ENCODE results near the gene TCF7L1.
"Not testable (repeated sequence)": the region's sequence is repeated elsewhere in the genome, so short reads cannot be mapped to it uniquely, and the experiment has no call there.

The TCF7L1 gene

GRCh38 chr2:85327822-85328617 is 194.8 kb downstream of the TCF7L1 start, which contains the start of gene TGOLN2:
TGOLN2 (minus strand) TSS chr2:85327989; CDS start chr2:85327962, 27 bp downstream.
- ATAC-seq (peak; percentile 91), DNase-seq (ENCODE audit: low spot score in 2 of 2) (peak; percentile 88 to 94)
- Mint-ChIP-seq H3K4me1 (peaks cover 59% of the 10 kb centered on the region), H3K36me3 (peaks cover 59% of the 10 kb centered on the region), H3K27ac (peak within 1 kb of the TSS; percentile 96), H3K4me3 (peak within 1 kb of the TSS; percentile 99), H3K9me3 (no peaks in the 10 kb centered on the region)

- Mint-ChIP-seq H3K36me3 (peaks cover 47% of the 10 kb centered on the region), H3K9me3 (no peaks in the 10 kb centered on the region), H3K4me3 (peak overlapping the region; percentile 99), H3K27ac (peak overlapping the region; percentile 96), H3K4me1 (peaks cover 47% of the 10 kb centered on the region)
- no peak for DNase-seq (ENCODE audit: low spot score in 2 of 2)
- no peak for ATAC-seq
Measured at GRCh38 chr2:85329181-85329651, 196.0 kb downstream of the TCF7L1 start.

- peak overlapping the region; percentile 99 for H3K4me3 Mint-ChIP-seq
- not testable (repeated sequence) for H3K9me3 Mint-ChIP-seq; H3K27ac Mint-ChIP-seq; DNase-seq (ENCODE audit: low spot score in 2 of 2); ATAC-seq
- peaks cover 42% of the 10 kb centered on the region for H3K36me3 Mint-ChIP-seq
- H3K4me1 Mint-ChIP-seq = peaks cover 42% of the 10 kb centered on the region
Measured at GRCh38 chr2:85329701-85330100, 196.5 kb downstream of the TCF7L1 start.

- Mint-ChIP-seq H3K4me1 (peaks cover 29% of the 10 kb centered on the region), H3K4me3 (peak overlapping the region; percentile 25), H3K9me3 (no peaks in the 10 kb centered on the region), H3K36me3 (peaks cover 29% of the 10 kb centered on the region), H3K27ac (no peak overlapping the region)
- DNase-seq (ENCODE audit: low spot score in 2 of 2) (peak; percentile 20 to 72), ATAC-seq (peak; percentile 55)
Measured at GRCh38 chr2:85330839-85331636, 197.8 kb downstream of the TCF7L1 start.

GRCh38 chr2:85333877-85334276 is 200.7 kb downstream of the TCF7L1 start:
- ATAC-seq; DNase-seq (ENCODE audit: low spot score in 2 of 2); H3K27ac Mint-ChIP-seq; H3K4me3 Mint-ChIP-seq; H3K9me3 Mint-ChIP-seq; H3K36me3 Mint-ChIP-seq: not testable (repeated sequence)
- peaks cover 23% of the 10 kb centered on the region for H3K4me1 Mint-ChIP-seq

GRCh38 chr2:85334928-85335327 is 201.7 kb downstream of the TCF7L1 start:
- H3K36me3 Mint-ChIP-seq = no peaks in the 10 kb centered on the region
- no peak overlapping the region for H3K27ac Mint-ChIP-seq
- peaks cover 15% of the 10 kb centered on the region for H3K4me1 Mint-ChIP-seq
- ATAC-seq = no peak
- H3K4me3 Mint-ChIP-seq = no peak overlapping the region
- no peaks in the 10 kb centered on the region for H3K9me3 Mint-ChIP-seq
- DNase-seq (ENCODE audit: low spot score in 2 of 2) = no peak

- no peak overlapping the region for H3K27ac Mint-ChIP-seq
- no peaks in the 10 kb centered on the region for H3K9me3 Mint-ChIP-seq
- H3K4me3 Mint-ChIP-seq = no peak overlapping the region
- peaks cover 11% of the 10 kb centered on the region for H3K36me3 Mint-ChIP-seq
- no peak for ATAC-seq
- no peaks in the 10 kb centered on the region for H3K4me1 Mint-ChIP-seq
- no peak for DNase-seq (ENCODE audit: low spot score in 2 of 2)
Measured at GRCh38 chr2:85340034-85340892, 207.1 kb downstream of the TCF7L1 start.

GRCh38 chr2:85341269-85342029 is 208.3 kb downstream of the TCF7L1 start:
- Mint-ChIP-seq H3K36me3 (peaks cover 19% of the 10 kb centered on the region), H3K9me3 (no peaks in the 10 kb centered on the region), H3K27ac (no peak overlapping the region), H3K4me3 (no peak overlapping the region), H3K4me1 (no peaks in the 10 kb centered on the region)
- DNase-seq (ENCODE audit: low spot score in 2 of 2) (no peak), ATAC-seq (no peak)

- no peaks in the 10 kb centered on the region for H3K4me1 Mint-ChIP-seq
- DNase-seq (ENCODE audit: low spot score in 2 of 2) (no peak), ATAC-seq (no peak)
- H3K9me3 Mint-ChIP-seq = no peaks in the 10 kb centered on the region
- no peak overlapping the region for H3K4me3 Mint-ChIP-seq
- peaks cover 27% of the 10 kb centered on the region for H3K36me3 Mint-ChIP-seq
- no peak overlapping the region for H3K27ac Mint-ChIP-seq
Measured at GRCh38 chr2:85342156-85342555, 209.0 kb downstream of the TCF7L1 start.

- not testable (repeated sequence) for DNase-seq (ENCODE audit: low spot score in 2 of 2); H3K4me1 Mint-ChIP-seq; H3K4me3 Mint-ChIP-seq; H3K27ac Mint-ChIP-seq; H3K9me3 Mint-ChIP-seq
- H3K36me3 Mint-ChIP-seq = peaks cover 38% of the 10 kb centered on the region
- ATAC-seq = peak; percentile 31
Measured at GRCh38 chr2:85343207-85343895, 210.2 kb downstream of the TCF7L1 start.

GRCh38 chr2:85344356-85344954 is 211.3 kb downstream of the TCF7L1 start:
- peaks cover 50% of the 10 kb centered on the region for H3K36me3 Mint-ChIP-seq
- H3K4me1 Mint-ChIP-seq = no peaks in the 10 kb centered on the region
- no peak overlapping the region for H3K4me3 Mint-ChIP-seq
- ATAC-seq = no peak
- H3K27ac Mint-ChIP-seq = no peak overlapping the region
- DNase-seq (ENCODE audit: low spot score in 2 of 2) = no peak
- H3K9me3 Mint-ChIP-seq = no peaks in the 10 kb centered on the region

GRCh38 chr2:85347599-85347998 is 214.4 kb downstream of the TCF7L1 start:
- Mint-ChIP-seq H3K4me1 (peaks cover 8% of the 10 kb centered on the region), H3K4me3 (no peak overlapping the region), H3K36me3 (peaks cover 64% of the 10 kb centered on the region), H3K9me3 (no peaks in the 10 kb centered on the region), H3K27ac (no peak overlapping the region)
- ATAC-seq = no peak
- no peak for DNase-seq (ENCODE audit: low spot score in 2 of 2)

GRCh38 chr2:85353876-85354285 is 220.7 kb downstream of the TCF7L1 start:
- H3K4me1 Mint-ChIP-seq = peaks cover 48% of the 10 kb centered on the region
- ATAC-seq (peak; percentile 4), DNase-seq (ENCODE audit: low spot score in 2 of 2) (no peak)
- H3K9me3 Mint-ChIP-seq = no peaks in the 10 kb centered on the region
- H3K4me3 Mint-ChIP-seq = peak overlapping the region; percentile 99
- H3K27ac Mint-ChIP-seq = peak overlapping the region; percentile 100
- H3K36me3 Mint-ChIP-seq = peaks cover 68% of the 10 kb centered on the region
